Left ventricle myocardium inferior (tissue), 1 donor: ENCODE results near the gene TMIGD2. TPM values are rescaled to one million over a fixed set of nuclear protein-coding genes. Genes with fewer than 3 reads are reported as not detected.
A peak's percentile ranks its signal among the peaks of the same experiment; 100 is the strongest.
"Not testable (repeated sequence)": the region's sequence is repeated elsewhere in the genome, so short reads cannot be mapped to it uniquely, and the experiment has no call there.

Experiments used
- DNase-seq: peaks from one replicate; pipeline ENCODE4 v3.0.0-alpha.2; 2020
- H3K27ac ChIP-seq: fragments of 200-600 bp; replicated peaks from 2 replicates; pipeline ENCODE4 v1.8.0; 2021
- H3K27me3 ChIP-seq: fragments of 200-600 bp; 2 replicates; pipeline ENCODE4 v1.8.0; 2021; ENCODE audit warnings: low read depth
- H3K36me3 ChIP-seq: fragments of 200-600 bp; 2 replicates; pipeline ENCODE4 v1.8.0; 2021
- H3K4me1 ChIP-seq: fragments of 200-600 bp; 2 replicates; pipeline ENCODE4 v1.8.0; 2021
- H3K4me3 ChIP-seq: fragments of 200-600 bp; 2 replicates; pipeline ENCODE4 v1.8.0; 2021; ENCODE audit warnings: mild to moderate bottlenecking, moderate library complexity
- H3K9me3 ChIP-seq: fragments of 200-600 bp; replicated peaks from 2 replicates; pipeline ENCODE4 v1.8.0; 2021
- CTCF ChIP-seq: fragments of 200-600 bp; IDR thresholded peaks from 2 replicates; pipeline ENCODE4 v1.8.0; 2021; ENCODE audit warnings: antibody characterized with exemption, mild to moderate bottlenecking, borderline replicate concordance
- intact Hi-C: fragments of 100-400 bp; cut with micrococcal nuclease; formaldehyde crosslinking; loops from one replicate; pipeline ENCODE4 v1.11.0; 2022
- total RNA-seq: library from RNA; stranded (reverse); fragmentation: NEBNext Ultra II Directional; extraction: Animal tissue kit (Norgen Biotek cat#: 25700); gene quantifications from one replicate; pipeline ENCODE4 v1.2.1, GENCODE V29; 2021
- donor health status: DM: no; HTN: yes; CAD: no; lungs with severe emphysema.

The TMIGD2 gene
- total RNA-seq, 1 donor from 2014 or later, result not detected

DNA sequence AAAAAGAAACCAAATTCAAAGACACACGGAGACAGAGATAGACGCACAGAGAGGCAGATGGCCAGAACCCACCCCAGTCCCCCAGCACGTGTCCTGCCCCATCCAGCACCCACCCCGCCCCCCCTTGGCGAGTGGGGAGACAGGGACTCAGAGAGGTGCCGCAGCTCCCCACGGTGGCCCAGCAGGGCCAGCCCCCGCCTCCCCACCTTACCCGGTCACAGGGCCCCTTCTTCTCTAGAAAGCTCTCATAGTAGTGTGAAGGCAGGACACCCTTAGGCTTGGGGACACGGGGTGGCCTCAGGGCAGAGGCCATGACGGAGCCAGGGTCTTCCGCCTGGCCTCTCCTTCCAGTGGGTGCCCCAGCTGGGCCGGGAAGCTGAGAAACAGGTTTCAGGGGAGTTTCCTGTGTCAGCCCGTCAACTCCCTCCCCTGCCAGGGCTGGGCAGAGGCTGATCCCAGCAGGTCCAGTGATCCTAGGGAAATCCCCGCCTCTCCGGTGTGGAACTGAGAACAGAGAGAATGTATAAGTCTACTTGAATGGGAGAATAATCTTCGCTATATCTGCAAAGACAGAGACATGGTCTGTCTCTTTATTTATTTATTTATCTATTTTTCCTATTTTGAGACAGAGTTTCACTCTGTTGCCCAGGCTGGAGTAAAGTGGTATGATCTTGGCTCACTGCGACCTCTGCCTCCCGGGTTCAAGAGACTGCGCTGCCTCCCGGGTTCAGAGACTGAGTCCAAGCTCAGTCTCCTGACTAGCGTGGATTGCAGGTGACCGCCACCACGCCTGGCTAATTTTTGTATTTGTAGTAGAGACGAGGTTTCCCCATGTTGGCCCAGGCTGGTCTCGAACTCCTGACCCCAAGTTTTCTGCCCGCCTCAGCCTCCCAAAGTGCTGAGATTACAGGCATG, 36.5 kb upstream of the TMIGD2 start, which contains the start of gene STAP2:
Gene STAP2 (minus strand): TSS at position 387 of the 915 bp plus-strand sequence. CDS start 74 bp downstream, at position 313.
- peak within 1 kb of the TSS; percentile 52 for H3K27ac ChIP-seq
- intact Hi-C loops, result no loop called here
- no peak for DNase-seq

DNA sequence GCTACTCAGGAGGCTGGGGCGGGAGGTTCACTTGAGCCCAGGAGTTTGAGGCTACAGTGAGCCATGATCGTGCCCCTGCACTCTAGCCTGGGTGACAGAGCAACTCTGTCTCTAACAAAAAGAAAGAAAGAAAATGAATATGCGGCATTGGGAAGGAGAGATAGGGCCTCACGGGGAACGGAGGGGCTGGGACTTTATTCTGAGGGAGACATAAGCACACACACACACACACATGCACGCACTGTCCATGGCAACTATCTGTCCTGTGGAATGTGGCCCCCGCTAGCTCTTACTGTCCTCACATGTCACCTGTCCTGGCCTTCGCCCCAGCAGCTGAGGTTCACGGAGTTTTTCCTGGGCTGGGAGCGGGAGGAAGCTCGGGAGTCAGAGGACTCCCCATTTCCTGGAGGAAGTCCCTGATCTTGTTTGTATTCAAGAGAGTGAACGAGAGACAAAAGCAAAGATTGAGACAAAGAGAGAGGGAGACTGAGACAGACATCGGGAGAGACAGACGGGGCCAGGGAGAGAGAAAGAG, 35.8 kb upstream of the TMIGD2 start:
- H3K4me3 ChIP-seq, result peak overlapping the region; percentile 62
- H3K27ac ChIP-seq, result peak overlapping the region; percentile 52
- H3K9me3 ChIP-seq, result no peaks in the 10 kb centered on the region
- H3K36me3 ChIP-seq, result no peaks in the 10 kb centered on the region
- no peak for DNase-seq
- intact Hi-C loops, result no loop called here
- no peak for TF ChIP-seq CTCF
- H3K4me1 ChIP-seq, result peaks cover 24% of the 10 kb centered on the region
- no peaks in the 10 kb centered on the region for H3K27me3 ChIP-seq

More for the DNA sequence above, 36.5 kb upstream of the TMIGD2 start, which contains the start of gene STAP2:
- no peaks in the 10 kb centered on the region for H3K9me3 ChIP-seq
- H3K36me3 ChIP-seq, result no peaks in the 10 kb centered on the region
- H3K27me3 ChIP-seq, result no peaks in the 10 kb centered on the region
- H3K4me1 ChIP-seq, result peaks cover 27% of the 10 kb centered on the region
- TF ChIP-seq CTCF, result no peak
- H3K4me3 ChIP-seq, result peak within 1 kb of the TSS; percentile 62

DNA sequence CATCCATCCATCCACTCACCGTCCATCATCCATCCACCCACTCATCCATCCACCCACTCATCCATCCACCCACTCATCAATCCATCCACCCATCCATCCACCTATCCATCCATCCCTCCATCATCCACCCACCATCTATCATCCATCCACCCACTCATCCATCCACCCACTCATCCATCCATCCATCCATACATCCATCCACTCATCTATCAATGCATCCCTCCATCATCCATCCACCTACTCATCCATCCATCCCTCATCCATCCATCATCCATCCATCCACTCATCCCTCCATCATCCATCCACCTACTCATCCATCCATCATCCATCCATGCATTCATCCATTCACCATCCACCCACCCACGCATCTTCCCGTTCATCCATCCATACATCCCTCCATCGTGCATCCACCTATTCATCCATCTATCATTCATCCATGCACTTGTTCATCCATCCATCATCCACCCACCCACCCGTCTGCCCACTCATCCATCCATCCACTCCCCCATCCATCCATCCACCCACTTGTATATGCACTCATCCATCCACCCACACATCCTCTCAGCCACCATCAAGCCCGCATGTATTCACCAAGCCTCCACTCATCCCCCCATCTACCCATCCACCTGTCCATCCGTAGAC, 32.9 kb upstream of the TMIGD2 start:
- H3K27me3 ChIP-seq, result no peaks in the 10 kb centered on the region
- no peaks in the 10 kb centered on the region for H3K9me3 ChIP-seq
- intact Hi-C loops, result no loop called here
- H3K4me3 ChIP-seq, result no peak overlapping the region
- no peak for TF ChIP-seq CTCF
- no peaks in the 10 kb centered on the region for H3K36me3 ChIP-seq
- no peak overlapping the region for H3K27ac ChIP-seq
- peaks cover 14% of the 10 kb centered on the region for H3K4me1 ChIP-seq
- no peak for DNase-seq

- H3K9me3 ChIP-seq, result no peaks in the 10 kb centered on the region
- H3K4me1 ChIP-seq, result peaks cover 22% of the 10 kb centered on the region
- no peak overlapping the region for H3K4me3 ChIP-seq
- no peak for DNase-seq
- no peak overlapping the region for H3K27ac ChIP-seq
- intact Hi-C loops, result no loop called here
- H3K27me3 ChIP-seq, result no peaks in the 10 kb centered on the region
- no peak for TF ChIP-seq CTCF
- no peaks in the 10 kb centered on the region for H3K36me3 ChIP-seq
Observed at GRCh38 chr19:4329858-4330257, 27.7 kb upstream of the TMIGD2 start.

GRCh38 chr19:4328991-4329681, 26.9 kb upstream of the TMIGD2 start:
- intact Hi-C loops, H3K9me3 ChIP-seq, H3K27ac ChIP-seq, H3K27me3 ChIP-seq, H3K36me3 ChIP-seq, DNase-seq: not testable (repeated sequence)
- Histone ChIP-seq H3K4me3 (peak overlapping the region; percentile 71), H3K4me1 (peaks cover 22% of the 10 kb centered on the region)
